ENCODE measurements around the gene CFAP61.

DNA sequence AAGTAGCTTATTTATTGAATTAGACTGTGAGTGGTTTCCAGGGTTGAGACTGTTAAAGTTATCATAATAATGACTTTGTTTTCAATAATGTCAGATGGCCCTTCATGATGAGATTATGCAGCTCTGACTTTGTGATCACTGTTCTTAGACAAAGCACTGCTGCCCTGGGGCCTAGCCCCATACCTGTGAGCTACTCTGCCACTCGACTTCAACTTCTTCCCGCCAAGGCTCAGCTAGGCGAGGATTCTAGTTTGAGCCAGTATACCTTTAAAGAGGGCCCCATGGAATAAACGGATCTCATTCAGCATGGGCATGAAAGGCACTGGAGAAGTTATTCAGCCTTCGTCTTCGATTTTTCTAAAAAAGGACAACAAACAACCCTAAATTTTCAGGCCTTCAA, 270.6 kb downstream of the CFAP61 start:
- TF ChIP-seq CBX5 (IDR thresholded peaks at IDR 0.05; ENCODE audit: borderline replicate concordance, low read depth) (no peak), MAZ (CRISPR knock-in tag; conservative IDR thresholded peaks at IDR 0.05 in 1 of 2, IDR thresholded peaks at IDR 0.05 in 1 of 2) (no peak), MTF1 (CRISPR knock-in tag; IDR thresholded peaks at IDR 0.05; ENCODE audit: borderline replicate concordance) (no peak), FOXP4 (CRISPR knock-in tag; IDR thresholded peaks at IDR 0.05; ENCODE audit: borderline replicate concordance) (no peak), REST (IDR thresholded peaks at IDR 0.05; ENCODE audit: borderline replicate concordance) (no peak), REST (CRISPR knock-in tag; IDR thresholded peaks at IDR 0.05; ENCODE audit: low read depth) (no peak), HOMEZ (CRISPR knock-in tag; IDR thresholded peaks at IDR 0.05) (no peak)
